Measurements from ENCODE around the gene TSPAN7. TPM values are rescaled to one million over a fixed set of nuclear protein-coding genes. Genes with fewer than 3 reads are reported as not detected.

TSPAN7 gene
- total RNA-seq, 1 donor from 2014 or later: 12.7 TPM

GRCh38 chrX:38641197-38641596 is 79.9 kb downstream of the TSPAN7 start:
- H2AFZ ChIP-seq (replicated peaks): no peak overlapping the region
- H3K9me3 ChIP-seq (ENCODE audit: low read depth): peaks cover 5% of the 10 kb centered on the region
- no peaks in the 10 kb centered on the region for H3K4me1 ChIP-seq
- TF ChIP-seq CTCF (IDR thresholded peaks at IDR 0.05) (no peak), EZH2 (IDR thresholded peaks at IDR 0.05) (no peak), EZH2phosphoT487 (IDR thresholded peaks at IDR 0.05) (no peak)
- H3F3A ChIP-seq (ENCODE audit: low read depth): no peaks in the 10 kb centered on the region
- Mint-ChIP-seq H3K4me3 (no peak overlapping the region), H3K27ac (no peak overlapping the region), H3K36me3 (no peaks in the 10 kb centered on the region), H3K27me3 (ENCODE audit: insufficient read depth, low read depth) (peaks cover 2% of the 10 kb centered on the region), H3K4me1 (peaks cover 2% of the 10 kb centered on the region), H3K9me3 (no peaks in the 10 kb centered on the region)
- H3K9ac ChIP-seq: no peak overlapping the region
- H3K4me3 ChIP-seq: no peak overlapping the region
- H3K4me2 ChIP-seq: no peak overlapping the region
- no peaks in the 10 kb centered on the region for H3K27me3 ChIP-seq
- H3K79me2 ChIP-seq (ENCODE audit: low read depth): no peaks in the 10 kb centered on the region
- H3K27ac ChIP-seq: no peak overlapping the region
- H4K20me1 ChIP-seq (ENCODE audit: low read depth): no peaks in the 10 kb centered on the region
- no peak for DNase-seq (ENCODE audit: low spot score)
- no peaks in the 10 kb centered on the region for H3K36me3 ChIP-seq

- H4K20me1 ChIP-seq (ENCODE audit: low read depth): no peaks in the 10 kb centered on the region
- H3K27me3 Mint-ChIP-seq (ENCODE audit: insufficient read depth, low read depth): peaks cover 2% of the 10 kb centered on the region
- H3K4me3 ChIP-seq: no peak overlapping the region
- no peaks in the 10 kb centered on the region for H3K4me1 ChIP-seq
- no peak for DNase-seq (ENCODE audit: low spot score)
- H3K36me3 Mint-ChIP-seq: no peaks in the 10 kb centered on the region
- H2AFZ ChIP-seq (replicated peaks): no peak overlapping the region
- peaks cover 2% of the 10 kb centered on the region for H3K4me1 Mint-ChIP-seq
- no peaks in the 10 kb centered on the region for H3K27me3 ChIP-seq
- TF ChIP-seq EZH2 (IDR thresholded peaks at IDR 0.05): no peak
- TF ChIP-seq EZH2phosphoT487 (IDR thresholded peaks at IDR 0.05): no peak
- H3K9me3 Mint-ChIP-seq: no peaks in the 10 kb centered on the region
- no peaks in the 10 kb centered on the region for H3F3A ChIP-seq (ENCODE audit: low read depth)
- peaks cover 5% of the 10 kb centered on the region for H3K9me3 ChIP-seq (ENCODE audit: low read depth)
- H3K27ac Mint-ChIP-seq: no peak overlapping the region
- no peak overlapping the region for H3K4me2 ChIP-seq
- H3K79me2 ChIP-seq (ENCODE audit: low read depth): no peaks in the 10 kb centered on the region
- no peak overlapping the region for H3K27ac ChIP-seq
- no peaks in the 10 kb centered on the region for H3K36me3 ChIP-seq
- no peak overlapping the region for H3K9ac ChIP-seq
- no peak overlapping the region for H3K4me3 Mint-ChIP-seq
Observed at GRCh38 chrX:38643903-38644302, 82.6 kb downstream of the TSPAN7 start.

- H3K4me2 ChIP-seq: no peak overlapping the region
- H3K4me3 ChIP-seq: no peak overlapping the region
- DNase-seq (ENCODE audit: low spot score): no peak
- Mint-ChIP-seq H3K27me3 (ENCODE audit: insufficient read depth, low read depth) (peaks cover 1% of the 10 kb centered on the region), H3K9me3 (no peaks in the 10 kb centered on the region), H3K4me1 (no peaks in the 10 kb centered on the region), H3K4me3 (no peak overlapping the region), H3K36me3 (no peaks in the 10 kb centered on the region), H3K27ac (no peak overlapping the region)
- no peaks in the 10 kb centered on the region for H3K9me3 ChIP-seq (ENCODE audit: low read depth)
- TF ChIP-seq CTCF (IDR thresholded peaks at IDR 0.05) (no peak), EZH2phosphoT487 (IDR thresholded peaks at IDR 0.05) (no peak), EZH2 (IDR thresholded peaks at IDR 0.05) (no peak)
- no peaks in the 10 kb centered on the region for H3K36me3 ChIP-seq
- no peaks in the 10 kb centered on the region for H4K20me1 ChIP-seq (ENCODE audit: low read depth)
- no peak overlapping the region for H3K9ac ChIP-seq
- H3K79me2 ChIP-seq (ENCODE audit: low read depth): no peaks in the 10 kb centered on the region
- no peaks in the 10 kb centered on the region for H3K27me3 ChIP-seq
- no peak overlapping the region for H3K27ac ChIP-seq
- no peaks in the 10 kb centered on the region for H3K4me1 ChIP-seq
- no peak overlapping the region for H2AFZ ChIP-seq (replicated peaks)
- no peaks in the 10 kb centered on the region for H3F3A ChIP-seq (ENCODE audit: low read depth)
Observed at GRCh38 chrX:38646129-38646528, 84.8 kb downstream of the TSPAN7 start.

- no peaks in the 10 kb centered on the region for H4K20me1 ChIP-seq (ENCODE audit: low read depth)
- no peak overlapping the region for H3K4me3 ChIP-seq
- Mint-ChIP-seq H3K4me1 (no peaks in the 10 kb centered on the region), H3K36me3 (no peaks in the 10 kb centered on the region), H3K4me3 (no peak overlapping the region), H3K27ac (no peak overlapping the region), H3K27me3 (ENCODE audit: insufficient read depth, low read depth) (no peaks in the 10 kb centered on the region), H3K9me3 (no peaks in the 10 kb centered on the region)
- no peak overlapping the region for H3K27ac ChIP-seq
- no peaks in the 10 kb centered on the region for H3K4me1 ChIP-seq
- no peak overlapping the region for H2AFZ ChIP-seq (replicated peaks)
- no peaks in the 10 kb centered on the region for H3F3A ChIP-seq (ENCODE audit: low read depth)
- DNase-seq (ENCODE audit: low spot score): no peak
- H3K9me3 ChIP-seq (ENCODE audit: low read depth): peaks cover 3% of the 10 kb centered on the region
- no peaks in the 10 kb centered on the region for H3K27me3 ChIP-seq
- H3K79me2 ChIP-seq (ENCODE audit: low read depth): no peaks in the 10 kb centered on the region
- TF ChIP-seq CTCF (IDR thresholded peaks at IDR 0.05) (no peak), EZH2 (IDR thresholded peaks at IDR 0.05) (no peak), EZH2phosphoT487 (IDR thresholded peaks at IDR 0.05) (no peak)
- no peaks in the 10 kb centered on the region for H3K36me3 ChIP-seq
- no peak overlapping the region for H3K4me2 ChIP-seq
- no peak overlapping the region for H3K9ac ChIP-seq
Observed at GRCh38 chrX:38649221-38649620, 87.9 kb downstream of the TSPAN7 start.
